ENCODE data around the gene OR12D1. TPM values are rescaled to one million over a fixed set of nuclear protein-coding genes. Genes with fewer than 3 reads are reported as not detected.

Gene OR12D1
- polyA plus RNA-seq, 2 of the 4 experiments (the other 2 are of a cell fraction), result not detected

- CTCF ChIA-PET, result no interaction called here
- no peak overlapping the region for H3K27ac ChIP-seq
Observed at GRCh38 chr6:29466241-29466640, 51.5 kb downstream of the OR12D1 start.

More at GRCh38 chr6:29466241-29466640, 51.5 kb downstream of the OR12D1 start:
- TF ChIP-seq MAX (IDR thresholded peaks at IDR 0.05), result no peak
- no peak for TF ChIP-seq EHMT2 (IDR thresholded peaks at IDR 0.05; ENCODE audit: low read depth)
- no peak for TF ChIP-seq ZFP36 (IDR thresholded peaks at IDR 0.05; ENCODE audit: borderline replicate concordance, partially characterized antibody)
- TF ChIP-seq CBX2 (IDR thresholded peaks at IDR 0.05; ENCODE audit: borderline replicate concordance, low read depth), result no peak
- TF ChIP-seq PHF8 (IDR thresholded peaks at IDR 0.05; ENCODE audit: borderline replicate concordance, low read depth), result no peak
- TF ChIP-seq E2F6 (IDR thresholded peaks at IDR 0.05; ENCODE audit: borderline replicate concordance, low read depth), result no peak
- TF ChIP-seq NR3C1 (IDR thresholded peaks at IDR 0.05), result no peak
- TF ChIP-seq FOSB (CRISPR knock-in tag; IDR thresholded peaks at IDR 0.05), result no peak
- TF ChIP-seq JUN (IDR thresholded peaks at IDR 0.05), result no peak
- TF ChIP-seq CHD2 (IDR thresholded peaks at IDR 0.05; ENCODE audit: low read length, partially characterized antibody), result no peak
- no peak for TF ChIP-seq RFX5 (IDR thresholded peaks at IDR 0.05)
- no peak for TF ChIP-seq FOXS1 (CRISPR knock-in tag; IDR thresholded peaks at IDR 0.05)
- TF ChIP-seq ELK1 (IDR thresholded peaks at IDR 0.05; ENCODE audit: low read depth, low read length), result no peak
- no peak for TF ChIP-seq CTCF (IDR thresholded peaks at IDR 0.05)
- no peak for TF ChIP-seq POLR2AphosphoS2 (conservative IDR thresholded peaks at IDR 0.05; ENCODE audit: low read length)
- no peaks in the 10 kb centered on the region for H3K4me1 ChIP-seq
- POLR2A ChIA-PET, result no interaction called here
- DNase-seq (ENCODE audit: low read depth in 1 of 2, low spot score in 1 of 2), result no peak
- FAIRE-seq, result no peak
- H3K4me2 ChIP-seq, result no peak overlapping the region
- H3K4me3 ChIP-seq, result no peak overlapping the region
- H3K9me3 ChIP-seq, result no peaks in the 10 kb centered on the region
- ATAC-seq, result no peak
- 43% methylated on average over 6 of the region's 6 CpGs for WGBS (ENCODE audit: missing lambda C conversion rate)

Other genes starting within 250 kb of the OR12D1 start
- not detected in 2 replicates for gene OR2J2, start 244.0 kb upstream of the OR12D1 start, polyA plus RNA-seq (2011; rRNA removed)
- not detected in 3 replicates for gene OR2J2, start 244.0 kb upstream of the OR12D1 start, polyA plus RNA-seq (2017; fragmentation: RNase III; extraction: RNeasy Plus Mini Kit Qiagen cat#74134 plus additional on column Dnase treatment)
- gene OR14J1, start 113.2 kb upstream of the OR12D1 start, polyA plus RNA-seq (2011; rRNA removed), result not detected in 2 replicates
- gene OR14J1, start 113.2 kb upstream of the OR12D1 start, polyA plus RNA-seq (2017; fragmentation: RNase III; extraction: RNeasy Plus Mini Kit Qiagen cat#74134 plus additional on column Dnase treatment), result not detected in 3 replicates
- not detected in 2 replicates for gene OR5V1, start 46.1 kb upstream of the OR12D1 start, polyA plus RNA-seq (2011; rRNA removed)
- gene OR5V1, start 46.1 kb upstream of the OR12D1 start, polyA plus RNA-seq (2017; fragmentation: RNase III; extraction: RNeasy Plus Mini Kit Qiagen cat#74134 plus additional on column Dnase treatment), result not detected in 3 replicates
- gene OR12D3, start 39.6 kb upstream of the OR12D1 start, polyA plus RNA-seq (2011; rRNA removed), result not detected in 2 replicates
- gene OR12D3, start 39.6 kb upstream of the OR12D1 start, polyA plus RNA-seq (2017; fragmentation: RNase III; extraction: RNeasy Plus Mini Kit Qiagen cat#74134 plus additional on column Dnase treatment), result not detected in 3 replicates
- not detected in 2 replicates for gene OR12D2, start 19.3 kb upstream of the OR12D1 start, polyA plus RNA-seq (2011; rRNA removed)
- gene OR12D2, start 19.3 kb upstream of the OR12D1 start, polyA plus RNA-seq (2017; fragmentation: RNase III; extraction: RNeasy Plus Mini Kit Qiagen cat#74134 plus additional on column Dnase treatment), result not detected in 3 replicates
- gene OR10C1, start 24.4 kb downstream of the OR12D1 start, polyA plus RNA-seq (2011; rRNA removed), result not detected in 2 replicates
- gene OR10C1, start 24.4 kb downstream of the OR12D1 start, polyA plus RNA-seq (2017; fragmentation: RNase III; extraction: RNeasy Plus Mini Kit Qiagen cat#74134 plus additional on column Dnase treatment), result not detected in 3 replicates
- not detected in 2 replicates for gene OR11A1, start 42.1 kb downstream of the OR12D1 start, polyA plus RNA-seq (2011; rRNA removed)
- gene OR11A1, start 42.1 kb downstream of the OR12D1 start, polyA plus RNA-seq (2017; fragmentation: RNase III; extraction: RNeasy Plus Mini Kit Qiagen cat#74134 plus additional on column Dnase treatment), result not detected in 3 replicates
- gene OR2H1, start 42.2 kb downstream of the OR12D1 start, polyA plus RNA-seq (2011; rRNA removed), result not detected in 2 replicates
- gene OR2H1, start 42.2 kb downstream of the OR12D1 start, polyA plus RNA-seq (2017; fragmentation: RNase III; extraction: RNeasy Plus Mini Kit Qiagen cat#74134 plus additional on column Dnase treatment), result not detected in 3 replicates
- gene MAS1L, start 73.0 kb downstream of the OR12D1 start, polyA plus RNA-seq (2011; rRNA removed), result not detected in 2 replicates
- gene MAS1L, start 73.0 kb downstream of the OR12D1 start, polyA plus RNA-seq (2017; fragmentation: RNase III; extraction: RNeasy Plus Mini Kit Qiagen cat#74134 plus additional on column Dnase treatment), result not detected in 3 replicates
- gene UBD, start 144.8 kb downstream of the OR12D1 start, polyA plus RNA-seq (2011; rRNA removed), result 0.19 and 0.30 TPM in 2 replicates
- gene UBD, start 144.8 kb downstream of the OR12D1 start, polyA plus RNA-seq (2017; fragmentation: RNase III; extraction: RNeasy Plus Mini Kit Qiagen cat#74134 plus additional on column Dnase treatment), result 0.41 to 1.2 TPM (median 0.69 TPM) in 3 replicates
- not detected in 2 replicates for gene OR2H2, start 170.2 kb downstream of the OR12D1 start, polyA plus RNA-seq (2011; rRNA removed)
- gene OR2H2, start 170.2 kb downstream of the OR12D1 start, polyA plus RNA-seq (2017; fragmentation: RNase III; extraction: RNeasy Plus Mini Kit Qiagen cat#74134 plus additional on column Dnase treatment), result not detected in 3 replicates
- 6.8 and 11.0 TPM in 2 replicates for gene GABBR1, start 218.3 kb downstream of the OR12D1 start, polyA plus RNA-seq (2011; rRNA removed)
- 8.2 to 9.7 TPM (median 9.0 TPM) in 3 replicates for gene GABBR1, start 218.3 kb downstream of the OR12D1 start, polyA plus RNA-seq (2017; fragmentation: RNase III; extraction: RNeasy Plus Mini Kit Qiagen cat#74134 plus additional on column Dnase treatment)
- gene MOG, start 242.2 kb downstream of the OR12D1 start, polyA plus RNA-seq (2011; rRNA removed), result not detected in 2 replicates
- gene MOG, start 242.2 kb downstream of the OR12D1 start, polyA plus RNA-seq (2017; fragmentation: RNase III; extraction: RNeasy Plus Mini Kit Qiagen cat#74134 plus additional on column Dnase treatment), result not detected in 3 replicates